ENCODE measurements around the gene JAK2. TPM values are rescaled to one million over a fixed set of nuclear protein-coding genes. Genes with fewer than 3 reads are reported as not detected.

JAK2 gene
- total RNA-seq, 1 donor from 2014 or later, result 5.8 TPM

DNA sequence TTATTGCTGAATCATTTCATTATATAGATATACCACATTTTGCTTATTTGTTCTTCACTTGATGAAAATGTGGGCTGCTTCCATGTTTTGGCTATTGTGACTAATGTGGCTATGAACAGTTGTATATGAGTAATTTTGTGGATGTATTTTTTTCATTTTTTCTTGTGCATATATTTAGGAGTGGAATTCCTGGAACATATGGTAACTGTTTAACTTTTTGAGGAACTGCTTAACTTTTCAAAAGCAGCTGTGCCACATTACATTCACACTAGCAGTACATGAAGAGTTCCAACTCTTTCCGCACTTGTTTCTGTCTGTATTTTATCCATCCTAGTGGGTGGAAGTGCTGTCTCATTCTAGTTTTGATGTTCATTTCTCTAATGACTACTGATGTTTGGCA, 67.8 kb downstream of the JAK2 start:
- TF ChIP-seq, protein P1, sequence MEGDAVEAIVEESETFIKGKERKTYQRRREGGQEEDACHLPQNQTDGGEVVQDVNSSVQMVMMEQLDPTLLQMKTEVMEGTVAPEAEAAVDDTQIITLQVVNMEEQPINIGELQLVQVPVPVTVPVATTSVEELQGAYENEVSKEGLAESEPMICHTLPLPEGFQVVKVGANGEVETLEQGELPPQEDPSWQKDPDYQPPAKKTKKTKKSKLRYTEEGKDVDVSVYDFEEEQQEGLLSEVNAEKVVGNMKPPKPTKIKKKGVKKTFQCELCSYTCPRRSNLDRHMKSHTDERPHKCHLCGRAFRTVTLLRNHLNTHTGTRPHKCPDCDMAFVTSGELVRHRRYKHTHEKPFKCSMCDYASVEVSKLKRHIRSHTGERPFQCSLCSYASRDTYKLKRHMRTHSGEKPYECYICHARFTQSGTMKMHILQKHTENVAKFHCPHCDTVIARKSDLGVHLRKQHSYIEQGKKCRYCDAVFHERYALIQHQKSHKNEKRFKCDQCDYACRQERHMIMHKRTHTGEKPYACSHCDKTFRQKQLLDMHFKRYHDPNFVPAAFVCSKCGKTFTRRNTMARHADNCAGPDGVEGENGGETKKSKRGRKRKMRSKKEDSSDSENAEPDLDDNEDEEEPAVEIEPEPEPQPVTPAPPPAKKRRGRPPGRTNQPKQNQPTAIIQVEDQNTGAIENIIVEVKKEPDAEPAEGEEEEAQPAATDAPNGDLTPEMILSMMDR (IDR thresholded peaks at IDR 0.05; ENCODE audit: partially characterized antibody, unreplicated experiment), result no peak
- no peaks in the 10 kb centered on the region for H3K4me1 Mint-ChIP-seq (ENCODE audit: low read depth, unreplicated experiment)
- DNase-seq, result no peak
- H3K9me3 Mint-ChIP-seq (ENCODE audit: unreplicated experiment), result no peaks in the 10 kb centered on the region
- H3K4me3 Mint-ChIP-seq (ENCODE audit: unreplicated experiment), result no peak overlapping the region
- no peaks in the 10 kb centered on the region for H3K36me3 Mint-ChIP-seq (ENCODE audit: unreplicated experiment)
- no peak overlapping the region for H3K27ac Mint-ChIP-seq (ENCODE audit: unreplicated experiment)
- H3K27me3 Mint-ChIP-seq (ENCODE audit: unreplicated experiment), result no peaks in the 10 kb centered on the region

- H3K9me3 Mint-ChIP-seq (ENCODE audit: unreplicated experiment), result no peaks in the 10 kb centered on the region
- no peaks in the 10 kb centered on the region for H3K27me3 Mint-ChIP-seq (ENCODE audit: unreplicated experiment)
- no peaks in the 10 kb centered on the region for H3K4me1 Mint-ChIP-seq (ENCODE audit: low read depth, unreplicated experiment)
- no peak overlapping the region for H3K27ac Mint-ChIP-seq (ENCODE audit: unreplicated experiment)
- no peak overlapping the region for H3K4me3 Mint-ChIP-seq (ENCODE audit: unreplicated experiment)
- H3K36me3 Mint-ChIP-seq (ENCODE audit: unreplicated experiment), result no peaks in the 10 kb centered on the region
- TF ChIP-seq, protein P1 (IDR thresholded peaks at IDR 0.05; ENCODE audit: partially characterized antibody, unreplicated experiment), result no peak
- DNase-seq, result no peak
Measured at GRCh38 chr9:5062631-5063030, 77.6 kb downstream of the JAK2 start.

GRCh38 chr9:5072871-5073270, 87.8 kb downstream of the JAK2 start:
- TF ChIP-seq, protein P1 (IDR thresholded peaks at IDR 0.05; ENCODE audit: partially characterized antibody, unreplicated experiment), result no peak
- H3K9me3 Mint-ChIP-seq (ENCODE audit: unreplicated experiment), result no peaks in the 10 kb centered on the region
- no peak overlapping the region for H3K4me3 Mint-ChIP-seq (ENCODE audit: unreplicated experiment)
- no peaks in the 10 kb centered on the region for H3K4me1 Mint-ChIP-seq (ENCODE audit: low read depth, unreplicated experiment)
- no peaks in the 10 kb centered on the region for H3K27me3 Mint-ChIP-seq (ENCODE audit: unreplicated experiment)
- H3K36me3 Mint-ChIP-seq (ENCODE audit: unreplicated experiment), result peaks cover 6% of the 10 kb centered on the region
- no peak for DNase-seq
- H3K27ac Mint-ChIP-seq (ENCODE audit: unreplicated experiment), result no peak overlapping the region

- no peak for DNase-seq
- Mint-ChIP-seq H3K36me3 (ENCODE audit: unreplicated experiment) (peaks cover 6% of the 10 kb centered on the region), H3K4me3 (ENCODE audit: unreplicated experiment) (no peak overlapping the region), H3K27me3 (ENCODE audit: unreplicated experiment) (no peaks in the 10 kb centered on the region), H3K27ac (ENCODE audit: unreplicated experiment) (no peak overlapping the region), H3K4me1 (ENCODE audit: low read depth, unreplicated experiment) (no peaks in the 10 kb centered on the region), H3K9me3 (ENCODE audit: unreplicated experiment) (no peaks in the 10 kb centered on the region)
- TF ChIP-seq, protein P1 (IDR thresholded peaks at IDR 0.05; ENCODE audit: partially characterized antibody, unreplicated experiment), result no peak
Measured at GRCh38 chr9:5073701-5074100, 88.6 kb downstream of the JAK2 start.

DNA sequence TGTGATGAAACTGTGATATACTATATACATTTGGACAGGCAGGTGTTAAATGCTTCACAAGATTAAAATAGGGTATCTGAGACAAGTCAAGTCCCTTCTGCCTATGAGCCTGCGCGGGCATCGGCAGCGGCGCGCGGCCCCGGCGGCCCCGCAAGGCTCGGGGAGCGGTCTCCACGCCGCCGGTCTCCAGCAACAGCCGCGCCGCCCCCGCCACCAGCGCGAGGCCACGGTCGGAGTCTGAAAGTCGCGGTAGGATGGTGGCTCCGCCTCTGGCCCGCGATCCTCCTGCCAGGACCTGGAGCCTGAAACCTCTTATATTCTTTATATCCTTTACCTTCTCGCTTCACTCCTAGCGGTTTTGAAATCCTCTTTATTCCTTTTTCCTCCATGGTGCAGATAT, 100.9 kb downstream of the JAK2 start:
- H3K9me3 Mint-ChIP-seq (ENCODE audit: unreplicated experiment), result no peaks in the 10 kb centered on the region
- no peak for DNase-seq
- H3K4me1 Mint-ChIP-seq (ENCODE audit: low read depth, unreplicated experiment), result no peaks in the 10 kb centered on the region
- TF ChIP-seq, protein P1 (IDR thresholded peaks at IDR 0.05; ENCODE audit: partially characterized antibody, unreplicated experiment), result no peak
- H3K27ac Mint-ChIP-seq (ENCODE audit: unreplicated experiment), result no peak overlapping the region
- no peaks in the 10 kb centered on the region for H3K27me3 Mint-ChIP-seq (ENCODE audit: unreplicated experiment)
- peaks cover 13% of the 10 kb centered on the region for H3K36me3 Mint-ChIP-seq (ENCODE audit: unreplicated experiment)
- H3K4me3 Mint-ChIP-seq (ENCODE audit: unreplicated experiment), result no peak overlapping the region

All from glutamatergic neuron (in vitro differentiated cells).